Activated B cell treated with CpG ODN at 0.5 μM for 24 hours (primary cell): Measurements from ENCODE around the gene ZC3HAV1. TPM values are rescaled to one million over a fixed set of nuclear protein-coding genes. Genes with fewer than 3 reads are reported as not detected.

Experiments used
- ATAC-seq: fragments of 200-7000 bp; cut with Tn5 transposase; one replicate; pipeline ENCODE4 v1.10.0; 2021; ENCODE audit warnings: low read depth, mild to moderate bottlenecking, moderate library complexity
- CTCF ChIA-PET: fragments of 350-600 bp; sonication (Branson Sonifier 250); formaldehyde crosslinking; loops from one replicate; lab custom pipeline; 2021; ENCODE audit warnings: antibody characterized with exemption; lab: Charles Lee
- POLR2A ChIA-PET: fragments of 350-600 bp; sonication (Branson Sonifier 250); formaldehyde crosslinking; loops from one replicate; lab custom pipeline; 2021; ENCODE audit warnings: antibody characterized with exemption; lab: Charles Lee
- DNase-seq: peaks from one replicate; pipeline ENCODE4 v3.0.0; 2022
- H3K27ac Mint-ChIP-seq: one replicate; pipeline ENCODE4 v1.8.0; 2020; ENCODE audit warnings: mixed read lengths
- H3K27me3 Mint-ChIP-seq: one replicate; pipeline ENCODE4 v1.8.0; 2021; ENCODE audit warnings: mixed read lengths
- H3K36me3 Mint-ChIP-seq: one replicate; pipeline ENCODE4 v1.8.0; 2021; ENCODE audit warnings: low read depth, mixed read lengths
- H3K4me1 Mint-ChIP-seq: one replicate; pipeline ENCODE4 v1.8.0; 2021; ENCODE audit warnings: mixed read lengths
- H3K4me3 Mint-ChIP-seq: one replicate; pipeline ENCODE4 v1.8.0; 2020; ENCODE audit warnings: mild to moderate bottlenecking, mixed read lengths
- H3K9me3 Mint-ChIP-seq: one replicate; pipeline ENCODE4 v1.8.0; 2020; ENCODE audit warnings: mixed read lengths
- CTCF ChIP-seq: fragments of 200-600 bp; IDR thresholded peaks from one replicate; pipeline ENCODE4 v1.8.0; 2022; ENCODE audit warnings: antibody characterized with exemption, mild to moderate bottlenecking
- intact Hi-C: fragments of 100-400 bp; cut with micrococcal nuclease; formaldehyde crosslinking; loops from one replicate; pipeline ENCODE4 v1.15.1; 2024
- total RNA-seq: library from RNA; stranded (reverse); gene quantifications from 2 replicates; pipeline ENCODE4 v1.2.3, GENCODE V29; 2022

The ZC3HAV1 gene
- total RNA-seq, 1 donor from 2014 or later: 80.7 TPM

GRCh38 chr7:139043823-139044812, 65.4 kb downstream of the ZC3HAV1 start:
- ChIA-PET POLR2A (interaction anchor here (1.1 to 1.6 kb wide), 2 partner anchors 9 to 66 kb away, joined by 4 to 6 read pairs; partner anchors contain the start of genes ZC3HAV1 and ZC3HAV1L), CTCF (interaction anchor here (1.0 kb wide), 1 partner anchor 31 kb away, joined by 4 read pairs; no protein-coding TSS in a partner anchor)
- peak overlapping the region; percentile 80 for H3K27ac Mint-ChIP-seq
- no peaks in the 10 kb centered on the region for H3K27me3 Mint-ChIP-seq
- TF ChIP-seq CTCF: no peak
- H3K4me1 Mint-ChIP-seq: peaks cover 40% of the 10 kb centered on the region
- ATAC-seq: peak; percentile 49
- no peak for DNase-seq
- H3K4me3 Mint-ChIP-seq: peak overlapping the region; percentile 36
- H3K36me3 Mint-ChIP-seq: peaks cover 56% of the 10 kb centered on the region
- intact Hi-C loops: loop anchor here (2.0 kb wide), 1 partner anchor 17 kb away; no protein-coding TSS in a partner anchor
- H3K9me3 Mint-ChIP-seq: no peaks in the 10 kb centered on the region

GRCh38 chr7:139041378-139042085, 68.0 kb downstream of the ZC3HAV1 start:
- TF ChIP-seq CTCF: no peak
- H3K36me3 Mint-ChIP-seq: peaks cover 32% of the 10 kb centered on the region
- no peak for DNase-seq
- no peak for ATAC-seq
- ChIA-PET CTCF (interaction anchor here (1.3 kb wide), 1 partner anchor 33 kb away, joined by 4 read pairs; no protein-coding TSS in a partner anchor), POLR2A (interaction anchor here (0.6 kb wide), 1 partner anchor 17 kb away, joined by 3 read pairs; no protein-coding TSS in a partner anchor)
- H3K27ac Mint-ChIP-seq: peak overlapping the region; percentile 47
- no peaks in the 10 kb centered on the region for H3K27me3 Mint-ChIP-seq
- H3K4me3 Mint-ChIP-seq: no peak overlapping the region
- intact Hi-C loops: no loop called here
- H3K4me1 Mint-ChIP-seq: peaks cover 40% of the 10 kb centered on the region
- no peaks in the 10 kb centered on the region for H3K9me3 Mint-ChIP-seq

GRCh38 chr7:139038691-139039090, 70.8 kb downstream of the ZC3HAV1 start:
- ChIA-PET CTCF (no interaction called here), POLR2A (no interaction called here)
- intact Hi-C loops: no loop called here
- Mint-ChIP-seq H3K9me3 (no peaks in the 10 kb centered on the region), H3K4me1 (peaks cover 27% of the 10 kb centered on the region), H3K4me3 (no peak overlapping the region), H3K27me3 (no peaks in the 10 kb centered on the region), H3K36me3 (peaks cover 7% of the 10 kb centered on the region), H3K27ac (no peak overlapping the region)
- ATAC-seq (no peak), DNase-seq (no peak)
- no peak for TF ChIP-seq CTCF

GRCh38 chr7:139036901-139037300, 72.6 kb downstream of the ZC3HAV1 start:
- Mint-ChIP-seq H3K36me3 (no peaks in the 10 kb centered on the region), H3K4me1 (peaks cover 19% of the 10 kb centered on the region), H3K27ac (no peak overlapping the region), H3K27me3 (no peaks in the 10 kb centered on the region), H3K9me3 (no peaks in the 10 kb centered on the region), H3K4me3 (no peak overlapping the region)
- ChIA-PET CTCF (no interaction called here), POLR2A (interaction anchor here (0.6 kb wide), 1 partner anchor 632 kb away, joined by 3 read pairs; no protein-coding TSS in a partner anchor)
- intact Hi-C loops: no loop called here
- no peak for ATAC-seq
- no peak for TF ChIP-seq CTCF
- DNase-seq: no peak
